HG02588 (cell line): ENCODE data around the gene ADAMTS1.
"Not testable (repeated sequence)": the region's sequence is repeated elsewhere in the genome, so short reads cannot be mapped to it uniquely, and the experiment has no call there.

Source experiments
- ATAC-seq: cut with Tn5 transposase; IDR thresholded peaks from one replicate; pipeline ENCODE4 v1.9.1; 2021; ENCODE audit warnings: mild to moderate bottlenecking, moderate library complexity; ENCODE audit not compliant: unreplicated experiment

ADAMTS1 gene

GRCh38 chr21:26845066-26845758, at the start of gene ADAMTS1:
ADAMTS1 (minus strand) TSS chr21:26845409; CDS start chr21:26844954, 455 bp downstream.
- no peak for ATAC-seq

- no peak for ATAC-seq
These were observed 46.9 kb upstream of the ADAMTS1 start for GRCh38 chr21:26892151-26892550.

GRCh38 chr21:26888931-26889330, 43.7 kb upstream of the ADAMTS1 start:
- ATAC-seq: no peak

GRCh38 chr21:26888256-26888655, 43.0 kb upstream of the ADAMTS1 start:
- no peak for ATAC-seq

- no peak for ATAC-seq
These were observed 42.0 kb upstream of the ADAMTS1 start for GRCh38 chr21:26887251-26887650.

GRCh38 chr21:26884436-26884835, 39.2 kb upstream of the ADAMTS1 start:
- ATAC-seq: no peak

GRCh38 chr21:26883768-26884167, 38.6 kb upstream of the ADAMTS1 start:
- no peak for ATAC-seq

- ATAC-seq: no peak
These were observed 36.5 kb upstream of the ADAMTS1 start for GRCh38 chr21:26881504-26882228.

- no peak for ATAC-seq
These were observed 31.8 kb upstream of the ADAMTS1 start for GRCh38 chr21:26877018-26877417.

- no peak for ATAC-seq
These were observed 29.1 kb upstream of the ADAMTS1 start for GRCh38 chr21:26874347-26874746.

GRCh38 chr21:26865857-26866256, 20.6 kb upstream of the ADAMTS1 start:
- ATAC-seq: no peak

GRCh38 chr21:26856871-26857350, 11.7 kb upstream of the ADAMTS1 start:
- ATAC-seq: not testable (repeated sequence)

- not testable (repeated sequence) for ATAC-seq
These were observed 9.5 kb upstream of the ADAMTS1 start for GRCh38 chr21:26854695-26855094.

GRCh38 chr21:26852423-26852822, 7.2 kb upstream of the ADAMTS1 start:
- ATAC-seq: no peak

GRCh38 chr21:26851109-26851944, 6.1 kb upstream of the ADAMTS1 start:
- ATAC-seq: no peak

GRCh38 chr21:26850116-26850643, 5.0 kb upstream of the ADAMTS1 start:
- no peak for ATAC-seq

GRCh38 chr21:26849428-26850115, 4.4 kb upstream of the ADAMTS1 start:
- no peak for ATAC-seq

- ATAC-seq: no peak
These were observed 2.7 kb upstream of the ADAMTS1 start for GRCh38 chr21:26847921-26848320.

- ATAC-seq: no peak
These were observed 1.8 kb upstream of the ADAMTS1 start for GRCh38 chr21:26847002-26847401.
